ENCODE results near the gene DENND4A. TPM values are rescaled to one million over a fixed set of nuclear protein-coding genes. Genes with fewer than 3 reads are reported as not detected.

Gene DENND4A
- total and polyA plus RNA-seq, 2 experiments from 2014 or later: 5.6 to 10.9 TPM

GRCh38 chr15:65766422-65767263, 25.4 kb downstream of the DENND4A start:
- Histone ChIP-seq H3K4me2 (ENCODE audit: unreplicated experiment) (no peak overlapping the region), H3K4me3 (no peak overlapping the region), H3K79me2 (ENCODE audit: insufficient read depth) (peaks cover 83% of the 10 kb centered on the region), H3K4me1 (ENCODE audit: insufficient read depth) (no peaks in the 10 kb centered on the region), H3F3A (ENCODE audit: insufficient read depth) (no peaks in the 10 kb centered on the region), H3K9me2 (ENCODE audit: insufficient read depth) (no peaks in the 10 kb centered on the region), H3K27me3 (replicated peaks; ENCODE audit: insufficient read depth) (no peaks in the 10 kb centered on the region), H4K20me1 (ENCODE audit: insufficient read depth) (no peaks in the 10 kb centered on the region), H3K27ac (no peak overlapping the region), H3K36me3 (ENCODE audit: low read depth) (no peaks in the 10 kb centered on the region), H2AFZ (no peak overlapping the region), H3K9me3 (ENCODE audit: low read depth) (no peaks in the 10 kb centered on the region), H3K9ac (no peak overlapping the region)
- 93 to 96% methylated on average over 3 of the region's 3 CpGs for WGBS, 2 experiments (ENCODE audit: low coverage in 1 of 2, low lambda C conversion rate in 2 of 2, missing lambda C conversion rate in 2 of 2)
- no peak for DNase-seq
- in situ Hi-C loops (cut with MboI): no loop called here
- no peak for TF ChIP-seq EZH2 (IDR thresholded peaks at IDR 0.05; ENCODE audit: insufficient read depth, poor library complexity, severe bottlenecking)
- no peak for TF ChIP-seq EZH2phosphoT487 (IDR thresholded peaks at IDR 0.05; ENCODE audit: insufficient read depth, low read depth)

- in situ Hi-C loops (cut with MboI): no loop called here
- TF ChIP-seq EZH2 (IDR thresholded peaks at IDR 0.05; ENCODE audit: insufficient read depth, poor library complexity, severe bottlenecking) (no peak), EZH2phosphoT487 (IDR thresholded peaks at IDR 0.05; ENCODE audit: insufficient read depth, low read depth) (no peak)
Measured at GRCh38 chr15:65765106-65765505, 27.0 kb downstream of the DENND4A start.

GRCh38 chr15:65762914-65763787, 28.9 kb downstream of the DENND4A start:
- H3K27ac ChIP-seq: no peak overlapping the region
- in situ Hi-C loops (cut with MboI): no loop called here
- peaks cover 58% of the 10 kb centered on the region for H3K79me2 ChIP-seq (ENCODE audit: insufficient read depth)
- no peaks in the 10 kb centered on the region for H3K4me1 ChIP-seq (ENCODE audit: insufficient read depth)
- H2AFZ ChIP-seq: no peak overlapping the region
- 87 to 90% methylated on average over 5 of the region's 5 CpGs for WGBS, 2 experiments (ENCODE audit: low coverage in 1 of 2, low lambda C conversion rate in 2 of 2, missing lambda C conversion rate in 2 of 2)
- H3K9me2 ChIP-seq (ENCODE audit: insufficient read depth): no peaks in the 10 kb centered on the region
- no peaks in the 10 kb centered on the region for H4K20me1 ChIP-seq (ENCODE audit: insufficient read depth)
- no peak overlapping the region for H3K4me2 ChIP-seq (ENCODE audit: unreplicated experiment)
- H3K4me3 ChIP-seq: no peak overlapping the region
- no peak for DNase-seq
- no peaks in the 10 kb centered on the region for H3K27me3 ChIP-seq (replicated peaks; ENCODE audit: insufficient read depth)
- no peaks in the 10 kb centered on the region for H3K9me3 ChIP-seq (ENCODE audit: low read depth)
- H3F3A ChIP-seq (ENCODE audit: insufficient read depth): no peaks in the 10 kb centered on the region
- H3K36me3 ChIP-seq (ENCODE audit: low read depth): no peaks in the 10 kb centered on the region
- TF ChIP-seq EZH2 (IDR thresholded peaks at IDR 0.05; ENCODE audit: insufficient read depth, poor library complexity, severe bottlenecking) (no peak), EZH2phosphoT487 (IDR thresholded peaks at IDR 0.05; ENCODE audit: insufficient read depth, low read depth) (no peak)
- H3K9ac ChIP-seq: no peak overlapping the region

More at GRCh38 chr15:65765106-65765505, 27.0 kb downstream of the DENND4A start:
- H3K36me3 ChIP-seq (ENCODE audit: low read depth): no peaks in the 10 kb centered on the region
- no peak overlapping the region for H3K27ac ChIP-seq
- no peak overlapping the region for H3K4me3 ChIP-seq
- no peaks in the 10 kb centered on the region for H3K27me3 ChIP-seq (replicated peaks; ENCODE audit: insufficient read depth)
- H3K79me2 ChIP-seq (ENCODE audit: insufficient read depth): peaks cover 76% of the 10 kb centered on the region
- no peaks in the 10 kb centered on the region for H3K9me2 ChIP-seq (ENCODE audit: insufficient read depth)
- no peak overlapping the region for H2AFZ ChIP-seq
- H3K4me1 ChIP-seq (ENCODE audit: insufficient read depth): no peaks in the 10 kb centered on the region
- no peak overlapping the region for H3K4me2 ChIP-seq (ENCODE audit: unreplicated experiment)
- no peak for DNase-seq
- WGBS, 2 experiments (ENCODE audit: low coverage in 1 of 2, low lambda C conversion rate in 2 of 2, missing lambda C conversion rate in 2 of 2): 73 to 76% methylated on average over 2 of the region's 2 CpGs
- no peaks in the 10 kb centered on the region for H4K20me1 ChIP-seq (ENCODE audit: insufficient read depth)
- no peak overlapping the region for H3K9ac ChIP-seq
- H3K9me3 ChIP-seq (ENCODE audit: low read depth): no peaks in the 10 kb centered on the region
- H3F3A ChIP-seq (ENCODE audit: insufficient read depth): no peaks in the 10 kb centered on the region

- 96 to 100% methylated on average over 3 of the region's 3 CpGs for WGBS, 2 experiments (ENCODE audit: low coverage in 1 of 2, low lambda C conversion rate in 2 of 2, missing lambda C conversion rate in 2 of 2)
- DNase-seq: no peak
- H3K27me3 ChIP-seq (replicated peaks; ENCODE audit: insufficient read depth): no peaks in the 10 kb centered on the region
- TF ChIP-seq EZH2phosphoT487 (IDR thresholded peaks at IDR 0.05; ENCODE audit: insufficient read depth, low read depth) (no peak), EZH2 (IDR thresholded peaks at IDR 0.05; ENCODE audit: insufficient read depth, poor library complexity, severe bottlenecking) (no peak)
- peaks cover 50% of the 10 kb centered on the region for H3K79me2 ChIP-seq (ENCODE audit: insufficient read depth)
- in situ Hi-C loops (cut with MboI): no loop called here
- no peaks in the 10 kb centered on the region for H3K36me3 ChIP-seq (ENCODE audit: low read depth)
- no peak overlapping the region for H3K9ac ChIP-seq
- H3K4me1 ChIP-seq (ENCODE audit: insufficient read depth): no peaks in the 10 kb centered on the region
- no peaks in the 10 kb centered on the region for H3F3A ChIP-seq (ENCODE audit: insufficient read depth)
- no peaks in the 10 kb centered on the region for H4K20me1 ChIP-seq (ENCODE audit: insufficient read depth)
- no peaks in the 10 kb centered on the region for H3K9me3 ChIP-seq (ENCODE audit: low read depth)
- H3K4me2 ChIP-seq (ENCODE audit: unreplicated experiment): no peak overlapping the region
- no peak overlapping the region for H3K4me3 ChIP-seq
- no peak overlapping the region for H2AFZ ChIP-seq
- no peaks in the 10 kb centered on the region for H3K9me2 ChIP-seq (ENCODE audit: insufficient read depth)
- no peak overlapping the region for H3K27ac ChIP-seq
Measured at GRCh38 chr15:65762399-65762798, 29.7 kb downstream of the DENND4A start.

Data from GM23248 (cell line).